Liver (tissue), 9 donors: Measurements from ENCODE around the gene GCC2. TPM values are rescaled to one million over a fixed set of nuclear protein-coding genes. Genes with fewer than 3 reads are reported as not detected.

Experiments used
- DNase-seq: peaks from one replicate; pipeline ENCODE4 v3.0.0-alpha.2; 2017; ENCODE audit warnings: low spot score
- H3K27ac ChIP-seq, 2 donors: one replicate each; pipeline ENCODE4 v1.7.0; 2013; ENCODE audit warnings: inconsistent platforms in 2 of 2, low read length in 2 of 2, control low read depth in 1 of 2, low read depth in 1 of 2, mild to moderate bottlenecking in 1 of 2
- H3K27me3 ChIP-seq, 4 donors: one replicate each; pipeline versions ENCODE4 v1.6.1 to v1.7.0; 2013; ENCODE audit warnings: low read length in 3 of 4, inconsistent platforms in 1 of 4, mild to moderate bottlenecking in 1 of 4, moderate library complexity in 1 of 4; ENCODE audit not compliant: control insufficient read depth in 4 of 4, insufficient read depth in 4 of 4
- H3K36me3 ChIP-seq, 4 donors: one replicate each; pipeline versions ENCODE4 v1.6.1 to v1.7.0; 2013; ENCODE audit warnings: low read length in 3 of 4, mild to moderate bottlenecking in 3 of 4, low read depth in 1 of 4, moderate library complexity in 1 of 4; ENCODE audit not compliant: control insufficient read depth in 4 of 4, insufficient read depth in 3 of 4
- H3K4me1 ChIP-seq, 4 donors: one replicate each; pipeline versions ENCODE4 v1.6.1 to v1.7.0; 2013; ENCODE audit warnings: low read length in 3 of 4, mild to moderate bottlenecking in 3 of 4, moderate library complexity in 1 of 4; ENCODE audit not compliant: control insufficient read depth in 4 of 4, insufficient read depth in 4 of 4
- H3K4me3 ChIP-seq, 3 donors: one replicate each; pipeline versions ENCODE4 v1.6.1 to v1.7.0; 2013; ENCODE audit warnings: low read length in 3 of 3, control low read depth in 1 of 3, low read depth in 1 of 3, mild to moderate bottlenecking in 1 of 3
- H3K9ac ChIP-seq, 2 donors: one replicate each; pipeline ENCODE4 v1.7.0; 2013; ENCODE audit warnings: low read length in 2 of 2, mild to moderate bottlenecking in 2 of 2, moderate library complexity in 2 of 2, control low read depth in 1 of 2, low read depth in 1 of 2
- H3K9me3 ChIP-seq, 4 donors: one replicate each; pipeline versions ENCODE4 v1.6.1 to v1.7.0; 2013; ENCODE audit warnings: low read length in 3 of 4; ENCODE audit not compliant: control insufficient read depth in 4 of 4
- ATF3 ChIP-seq: IDR thresholded peaks from 2 replicates; pipeline ENCODE4 v1.6.1; 2016; ENCODE audit warnings: antibody characterized with exemption
- CTCF ChIP-seq: fragments of 150-350 bp; IDR thresholded peaks from 2 replicates; pipeline ENCODE4 v1.5.1; 2017; ENCODE audit warnings: improper control_type of control experiment, low read depth, low read length; ENCODE audit not compliant: missing input control
- EGR1 ChIP-seq, 2 donors: IDR thresholded peaks; 2 replicates each; pipeline ENCODE4 v1.6.1; 2016 to 2018; ENCODE audit warnings: antibody characterized with exemption in 2 of 2, low read depth in 2 of 2
- GABPA ChIP-seq, 2 donors: IDR thresholded peaks in 1 of 2; conservative IDR thresholded peaks in 1 of 2; 2 replicates each; pipeline ENCODE4 v1.6.1; 2016; ENCODE audit warnings: antibody characterized with exemption in 2 of 2, mild to moderate bottlenecking in 1 of 2, moderate library complexity in 1 of 2
- HNF4A ChIP-seq, 2 donors: conservative IDR thresholded peaks; 2 replicates each; pipeline ENCODE4 v1.6.1; 2016; ENCODE audit warnings: antibody characterized with exemption in 2 of 2, mild to moderate bottlenecking in 2 of 2
- JUND ChIP-seq, 2 donors: IDR thresholded peaks; 2 replicates each; pipeline ENCODE4 v1.6.1; 2016; ENCODE audit warnings: antibody characterized with exemption in 2 of 2
- MAX ChIP-seq: IDR thresholded peaks from 2 replicates; pipeline ENCODE4 v1.6.1; 2016; ENCODE audit warnings: antibody characterized with exemption
- NR2F2 ChIP-seq: IDR thresholded peaks from 2 replicates; pipeline ENCODE4 v1.6.1; 2016; ENCODE audit warnings: antibody characterized with exemption
- RAD21 ChIP-seq, 2 donors: IDR thresholded peaks; 2 replicates each; pipeline ENCODE4 v1.6.1; 2016; ENCODE audit warnings: antibody characterized with exemption in 2 of 2, mild to moderate bottlenecking in 2 of 2
- REST ChIP-seq: IDR thresholded peaks from 2 replicates; pipeline ENCODE4 v1.6.1; 2016; ENCODE audit warnings: antibody characterized with exemption, mild to moderate bottlenecking
- RXRA ChIP-seq, 2 donors: IDR thresholded peaks; 2 replicates each; pipeline ENCODE4 v1.6.1; 2017 to 2018; ENCODE audit warnings: antibody characterized with exemption in 2 of 2, mild to moderate bottlenecking in 1 of 2
- SP1 ChIP-seq: IDR thresholded peaks from 2 replicates; pipeline ENCODE4 v1.6.1; 2018; ENCODE audit warnings: antibody characterized with exemption, mild to moderate bottlenecking
- TAF1 ChIP-seq: conservative IDR thresholded peaks from 2 replicates; pipeline ENCODE4 v1.6.1; 2016; ENCODE audit warnings: antibody characterized with exemption, mild to moderate bottlenecking
- YY1 ChIP-seq: IDR thresholded peaks from 2 replicates; pipeline ENCODE4 v1.6.1; 2016; ENCODE audit warnings: antibody characterized with exemption, mild to moderate bottlenecking
- WGBS: extraction: QIAGEN DNeasy Blood & Tissue Kit; methylation state at CpG from one replicate; pipeline ENCODE4 v1.1.7; 2013; 5-methylcytosine and 5-hydroxymethylcytosine counted together
- polyA plus RNA-seq, 2 donors: library from polyadenylated mRNA; stranded (reverse) in 1 of 2; unstranded in 1 of 2; fragments of 200-250 nt in 1 of 2; fragments of >200 nt in 1 of 2; fragmentation: Nextera tagmentation in 1 of 2; extraction: Ambion mirVana in 1 of 2; gene quantifications; one replicate each; pipeline versions ENCODE4 v1.2.1 to v1.2.3, GENCODE V29; 2013 to 2015
- total RNA-seq, 2 donors: library from RNA; depleted of rRNA; stranded (reverse); fragments of >200 nt; gene quantifications; one replicate each; pipeline ENCODE4 v1.2.3, GENCODE V29; 2014
- donor health status: healthy.
- donor health status: healthy.
- donor health status: healthy.
- donor health status: healthy.
- donor health status: healthy.

GCC2 gene
- total and polyA plus RNA-seq, 4 donors = 4.8 to 26.1 (median 19.9) TPM

GRCh38 chr2:108552566-108552965, 103.6 kb downstream of the GCC2 start (continued):
- TF ChIP-seq CTCF = no peak
- TF ChIP-seq SP1 = no peak
- TF ChIP-seq JUND (IDR thresholded peaks at IDR 0.05) = no peak
- no peak for TF ChIP-seq HNF4A (conservative IDR thresholded peaks at IDR 0.05)

- Histone ChIP-seq H3K9me3 (no peaks in the 10 kb centered on the region), H3K27ac (peak overlapping the region; percentile 0 to 61), H3K4me3 (no peak overlapping the region), H3K9ac (no peak overlapping the region), H3K27me3 (no peaks in the 10 kb centered on the region), H3K4me1 (peaks cover 2 to 17% (median 10%) of the 10 kb centered on the region in 4 donors), H3K36me3 (no peaks in the 10 kb centered on the region)
- WGBS = 61% methylated on average over 7 of the region's 7 CpGs
- DNase-seq = no peak
- TF ChIP-seq MAX (no peak), JUND (IDR thresholded peaks at IDR 0.05) (no peak), GABPA (IDR thresholded peaks at IDR 0.05 in 1 of 2, conservative IDR thresholded peaks at IDR 0.05 in 1 of 2) (no peak), YY1 (no peak), ATF3 (no peak), SP1 (peak; percentile 7), HNF4A (conservative IDR thresholded peaks at IDR 0.05) (no peak), EGR1 (IDR thresholded peaks at IDR 0.05; ENCODE audit: low read depth in 2 of 2) (no peak), NR2F2 (no peak), TAF1 (no peak), REST (no peak), RAD21 (IDR thresholded peaks at IDR 0.05) (peak in 1 of 2 donors; percentile 21), CTCF (no peak), RXRA (IDR thresholded peaks at IDR 0.05) (peak; percentile 59 to 72)
Measured at GRCh38 chr2:108553209-108553919, 104.4 kb downstream of the GCC2 start.
